WERI-Rb-1 (cell line): Measurements from ENCODE around the gene APBB1.

ENCODE experiments used
- DNase-seq: peaks from one replicate; pipeline ENCODE4 v3.0.0-alpha.2; 2020
- H3K27ac ChIP-seq: fragments of 250-450 bp; sonication (Bioruptor Pico); 2 replicates; pipeline ENCODE4 v1.5.1; 2020; ENCODE audit warnings: mild to moderate bottlenecking, moderate library complexity
- H3K27me3 ChIP-seq: fragments of 250-450 bp; sonication (Bioruptor Pico); 2 replicates; pipeline ENCODE4 v1.5.1; 2021; ENCODE audit warnings: mild to moderate bottlenecking, low read depth, moderate library complexity; ENCODE audit not compliant: insufficient read depth, severe bottlenecking
- H3K36me3 ChIP-seq: fragments of 250-450 bp; sonication (Bioruptor Pico); 2 replicates; pipeline ENCODE4 v1.5.1; 2020; ENCODE audit warnings: mild to moderate bottlenecking, moderate library complexity
- H3K4me3 ChIP-seq: 2 replicates; pipeline ENCODE4 v1.5.1; 2011; ENCODE audit warnings: low read depth, mild to moderate bottlenecking, control low read depth, low read length
- H3K9me3 ChIP-seq: fragments of 250-450 bp; sonication (Bioruptor Pico); 2 replicates; pipeline ENCODE4 v1.5.1; 2021; ENCODE audit warnings: mild to moderate bottlenecking, moderate library complexity; ENCODE audit not compliant: severe bottlenecking
- CTCF ChIP-seq: IDR thresholded peaks from 2 replicates; pipeline ENCODE4 v1.5.1; 2011; ENCODE audit warnings: low read depth, mild to moderate bottlenecking, control low read depth, inconsistent platforms, low read length

APBB1 gene

GRCh38 chr11:6405052-6405667 is 13.7 kb downstream of the APBB1 start:
- Histone ChIP-seq H3K9me3 (no peaks in the 10 kb centered on the region), H3K27ac (no peak overlapping the region), H3K27me3 (no peaks in the 10 kb centered on the region), H3K4me3 (no peak overlapping the region), H3K36me3 (peaks cover 9% of the 10 kb centered on the region)
- no peak for DNase-seq
- TF ChIP-seq CTCF = no peak

DNA sequence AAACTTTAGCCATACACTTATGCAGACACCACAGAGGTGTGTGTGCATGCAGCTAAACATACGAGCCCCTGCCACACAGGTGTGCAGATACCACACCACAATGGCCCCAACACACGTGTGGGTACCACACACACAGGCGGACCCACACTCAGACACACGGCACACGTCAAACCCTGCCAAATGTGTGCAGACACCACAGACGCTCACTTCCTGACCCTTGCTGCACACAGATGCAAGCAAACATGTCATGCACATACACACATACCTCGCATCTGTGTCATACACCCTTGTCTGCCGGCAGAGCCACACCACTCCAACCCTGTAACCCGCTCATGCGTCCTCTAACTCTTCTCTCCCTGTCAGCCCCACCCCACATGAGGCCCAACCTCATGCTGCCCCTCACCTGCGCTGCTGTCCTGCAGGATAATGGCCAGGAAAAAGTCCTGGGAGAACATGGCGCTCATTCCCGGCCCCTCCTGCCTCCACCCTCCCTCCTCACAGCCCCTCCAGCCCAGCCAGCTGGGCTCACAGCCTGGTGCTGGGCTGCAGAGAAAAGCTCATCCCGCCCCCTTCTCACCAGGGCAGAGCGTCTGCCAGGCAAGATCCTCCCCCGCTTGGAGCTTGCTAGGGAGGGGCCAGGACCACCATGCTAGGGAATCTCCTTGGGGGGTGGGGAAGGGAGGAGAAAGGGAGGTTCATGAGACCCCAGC is 14.4 kb downstream of the APBB1 start:
- Histone ChIP-seq H3K9me3 (no peaks in the 10 kb centered on the region), H3K27me3 (no peaks in the 10 kb centered on the region), H3K4me3 (no peak overlapping the region), H3K27ac (no peak overlapping the region), H3K36me3 (peaks cover 8% of the 10 kb centered on the region)
- DNase-seq = no peak
- TF ChIP-seq CTCF = no peak

GRCh38 chr11:6403539-6403938 is 15.4 kb downstream of the APBB1 start:
- no peak for TF ChIP-seq CTCF
- Histone ChIP-seq H3K36me3 (peaks cover 8% of the 10 kb centered on the region), H3K4me3 (no peak overlapping the region), H3K9me3 (no peaks in the 10 kb centered on the region), H3K27me3 (no peaks in the 10 kb centered on the region), H3K27ac (no peak overlapping the region)
- no peak for DNase-seq

GRCh38 chr11:6402561-6402981 is 16.3 kb downstream of the APBB1 start:
- DNase-seq = no peak
- Histone ChIP-seq H3K4me3 (no peak overlapping the region), H3K27ac (no peak overlapping the region), H3K27me3 (no peaks in the 10 kb centered on the region), H3K9me3 (no peaks in the 10 kb centered on the region), H3K36me3 (peaks cover 10% of the 10 kb centered on the region)
- no peak for TF ChIP-seq CTCF

- no peaks in the 10 kb centered on the region for H3K9me3 ChIP-seq
- H3K27ac ChIP-seq = no peak overlapping the region
- no peak for TF ChIP-seq CTCF
- H3K36me3 ChIP-seq = peaks cover 10% of the 10 kb centered on the region
- H3K4me3 ChIP-seq = no peak overlapping the region
- no peaks in the 10 kb centered on the region for H3K27me3 ChIP-seq
- DNase-seq = no peak
These were observed 16.8 kb downstream of the APBB1 start for GRCh38 chr11:6402061-6402470.

DNA sequence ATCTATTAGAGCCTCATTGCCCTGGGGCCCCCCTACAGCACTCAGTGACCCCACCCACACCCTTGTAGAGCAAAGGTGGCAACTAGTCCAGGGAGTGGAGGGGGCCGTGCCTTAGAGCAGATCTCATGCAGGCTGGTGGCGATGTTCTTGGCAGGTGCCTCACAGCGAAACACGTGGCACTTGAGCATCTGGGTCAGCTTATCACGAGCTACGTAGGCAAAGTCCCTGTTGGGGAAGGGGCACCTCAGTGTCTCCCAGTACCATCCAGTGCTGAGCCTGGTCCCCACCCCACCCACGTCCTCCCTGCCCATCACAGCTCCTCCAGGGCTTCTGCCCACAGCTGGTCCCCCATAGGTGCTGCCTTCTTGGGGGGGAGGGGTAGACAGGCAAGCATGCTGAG is 17.4 kb downstream of the APBB1 start:
- Histone ChIP-seq H3K36me3 (peaks cover 10% of the 10 kb centered on the region), H3K4me3 (no peak overlapping the region), H3K27ac (no peak overlapping the region), H3K9me3 (no peaks in the 10 kb centered on the region), H3K27me3 (no peaks in the 10 kb centered on the region)
- no peak for DNase-seq
- TF ChIP-seq CTCF = no peak
